ENCODE data around the gene AGFG1. TPM values are rescaled to one million over a fixed set of nuclear protein-coding genes. Genes with fewer than 3 reads are reported as not detected.

Gene AGFG1
- polyA plus RNA-seq, 4 donors: 45.3 to 116 (median 58.9) TPM

DNA sequence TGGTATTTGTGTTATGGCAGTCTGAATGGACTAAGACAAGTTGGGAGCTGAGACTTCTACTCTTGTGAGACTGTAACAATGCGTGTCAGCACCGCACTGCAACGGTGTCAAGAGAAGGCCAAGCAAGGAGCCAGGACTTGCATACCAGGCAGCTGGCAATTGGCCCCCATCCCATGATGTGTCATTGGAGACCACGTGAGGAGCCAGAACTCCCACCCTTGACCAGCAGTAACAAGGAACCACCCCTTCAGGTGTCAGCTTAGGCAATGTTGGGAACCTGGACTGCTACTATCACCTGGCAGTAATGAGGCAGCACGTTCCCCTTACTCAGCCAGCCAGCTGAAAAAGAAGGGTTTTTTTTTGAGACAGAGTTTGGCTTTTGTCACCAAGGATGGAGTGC lies 32.7 kb upstream of the AGFG1 start:
- 86 to 93% (median 87%) methylated on average over 5 of the region's 5 CpGs for WGBS, 3 donors
- no peaks in the 10 kb centered on the region for H3K36me3 ChIP-seq (ENCODE audit: control insufficient read depth in 3 of 3, insufficient read depth in 2 of 3, low read depth in 1 of 3, low read length in 3 of 3)
- FAIRE-seq (no peak), DNase-seq (no peak)
- no peaks in the 10 kb centered on the region for H3K4me1 ChIP-seq (ENCODE audit: control insufficient read depth in 3 of 3, insufficient read depth in 2 of 3, low read depth in 1 of 3, low read length in 2 of 3)
- H3K27ac ChIP-seq (ENCODE audit: low read depth in 1 of 3, low read length in 2 of 3): no peak overlapping the region
- no peak overlapping the region for H3K4me3 ChIP-seq (ENCODE audit: low read depth in 1 of 3, low read length in 3 of 3)
- no peaks in the 10 kb centered on the region for H3K9me3 ChIP-seq (ENCODE audit: control insufficient read depth in 2 of 2, insufficient read depth in 1 of 2, low read depth in 1 of 2, low read length in 1 of 2)
- H3K27me3 ChIP-seq (ENCODE audit: control insufficient read depth in 3 of 3, insufficient read depth in 3 of 3, low read length in 3 of 3): no peaks in the 10 kb centered on the region

DNA sequence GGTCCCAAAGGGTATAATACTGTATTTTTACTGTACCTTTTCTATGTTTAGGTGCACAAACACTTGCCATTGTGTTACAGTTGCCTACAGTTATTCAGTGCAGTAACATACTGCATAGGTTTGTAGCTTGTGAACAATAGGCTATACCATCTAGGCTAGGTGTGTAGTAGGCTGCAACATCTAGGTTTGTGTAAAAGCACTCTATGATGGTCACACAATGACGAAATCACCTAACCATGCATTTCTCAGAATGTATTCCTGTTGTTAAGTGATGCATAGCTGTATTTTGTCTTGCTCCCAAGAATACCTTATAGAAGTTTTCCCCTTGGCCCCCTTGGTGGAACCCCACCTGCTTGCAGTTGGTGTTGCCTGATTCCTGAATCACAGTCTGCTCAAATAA lies 29.3 kb upstream of the AGFG1 start:
- no peaks in the 10 kb centered on the region for H3K27me3 ChIP-seq (ENCODE audit: control insufficient read depth in 3 of 3, insufficient read depth in 3 of 3, low read length in 3 of 3)
- no peaks in the 10 kb centered on the region for H3K9me3 ChIP-seq (ENCODE audit: control insufficient read depth in 2 of 2, insufficient read depth in 1 of 2, low read depth in 1 of 2, low read length in 1 of 2)
- DNase-seq (no peak), FAIRE-seq (no peak)
- no peak overlapping the region for H3K4me3 ChIP-seq (ENCODE audit: low read depth in 1 of 3, low read length in 3 of 3)
- H3K4me1 ChIP-seq (ENCODE audit: control insufficient read depth in 3 of 3, insufficient read depth in 2 of 3, low read depth in 1 of 3, low read length in 2 of 3): no peaks in the 10 kb centered on the region
- 83 to 91% (median 87%) methylated on average over 1 of the region's 1 CpG for WGBS, 3 donors
- H3K36me3 ChIP-seq (ENCODE audit: control insufficient read depth in 3 of 3, insufficient read depth in 2 of 3, low read depth in 1 of 3, low read length in 3 of 3): no peaks in the 10 kb centered on the region
- no peak overlapping the region for H3K27ac ChIP-seq (ENCODE audit: low read depth in 1 of 3, low read length in 2 of 3)

DNA sequence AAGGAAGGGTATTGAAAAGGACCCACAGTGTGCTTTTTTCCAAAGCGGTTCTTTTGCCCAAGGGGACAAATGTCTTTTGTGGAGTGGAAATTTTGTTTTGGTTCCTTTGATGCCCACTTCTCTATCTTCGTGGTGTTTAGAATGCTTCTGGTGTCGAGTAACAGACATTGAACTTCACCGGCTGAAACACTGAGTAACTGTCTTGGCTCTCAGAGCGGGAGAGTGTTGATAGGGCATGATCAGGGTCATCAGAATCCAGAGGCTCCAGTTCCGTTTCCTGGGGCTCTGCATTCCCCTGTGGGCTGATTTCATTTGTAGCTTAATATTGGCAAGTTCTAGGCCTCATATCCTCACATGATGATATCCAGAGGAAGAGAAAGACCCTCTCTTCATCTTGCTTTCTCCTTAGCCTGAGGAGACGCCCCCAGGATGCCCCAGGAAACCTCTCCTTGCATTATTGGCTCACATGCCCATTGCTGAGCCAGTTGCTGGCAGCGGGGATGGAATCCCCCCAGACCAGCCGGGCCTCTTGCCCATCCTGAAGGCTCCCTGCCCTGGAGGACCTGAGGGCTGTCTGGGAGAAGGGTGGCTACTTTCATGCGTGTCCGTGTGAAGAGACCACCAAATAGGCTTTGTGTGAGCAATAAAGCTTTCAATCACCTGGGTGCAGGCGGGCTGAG lies 27.9 kb upstream of the AGFG1 start:
- H3K4me3 ChIP-seq (ENCODE audit: low read depth in 1 of 3, low read length in 3 of 3): no peak overlapping the region
- no peaks in the 10 kb centered on the region for H3K9me3 ChIP-seq (ENCODE audit: control insufficient read depth in 2 of 2, insufficient read depth in 1 of 2, low read depth in 1 of 2, low read length in 1 of 2)
- no peaks in the 10 kb centered on the region for H3K27me3 ChIP-seq (ENCODE audit: control insufficient read depth in 3 of 3, insufficient read depth in 3 of 3, low read length in 3 of 3)
- H3K27ac ChIP-seq (ENCODE audit: low read depth in 1 of 3, low read length in 2 of 3): no peak overlapping the region
- DNase-seq (no peak), FAIRE-seq (no peak)
- peaks cover 0 to 4% (median 0%) of the 10 kb centered on the region in 3 donors for H3K4me1 ChIP-seq (ENCODE audit: control insufficient read depth in 3 of 3, insufficient read depth in 2 of 3, low read depth in 1 of 3, low read length in 2 of 3)
- 79 to 91% (median 87%) methylated on average over 12 of the region's 12 CpGs for WGBS, 3 donors
- H3K36me3 ChIP-seq (ENCODE audit: control insufficient read depth in 3 of 3, insufficient read depth in 2 of 3, low read depth in 1 of 3, low read length in 3 of 3): no peaks in the 10 kb centered on the region

DNA sequence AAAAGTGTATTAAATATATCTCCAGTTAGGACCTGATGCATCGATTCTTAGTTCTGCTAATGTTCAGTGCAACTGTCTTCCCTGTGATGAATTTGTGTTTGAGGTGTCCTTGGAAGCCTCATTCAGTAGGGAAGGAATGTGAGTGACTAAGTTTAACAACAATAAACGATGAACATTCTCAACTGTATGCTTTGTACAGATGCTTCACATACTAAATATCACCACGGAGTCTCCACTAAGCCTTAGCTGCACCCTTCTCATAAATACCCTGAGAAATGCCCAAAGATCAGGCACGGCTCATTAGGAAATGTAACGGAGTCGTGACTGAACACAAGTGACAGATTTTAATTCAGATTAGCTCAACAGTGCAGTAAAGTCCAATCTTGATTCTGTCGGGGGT lies 24.4 kb upstream of the AGFG1 start:
- no peak overlapping the region for H3K27ac ChIP-seq (ENCODE audit: low read depth in 1 of 3, low read length in 2 of 3)
- no peaks in the 10 kb centered on the region for H3K27me3 ChIP-seq (ENCODE audit: control insufficient read depth in 3 of 3, insufficient read depth in 3 of 3, low read length in 3 of 3)
- FAIRE-seq: no peak
- H3K4me3 ChIP-seq (ENCODE audit: low read depth in 1 of 3, low read length in 3 of 3): no peak overlapping the region
- H3K36me3 ChIP-seq (ENCODE audit: control insufficient read depth in 3 of 3, insufficient read depth in 2 of 3, low read depth in 1 of 3, low read length in 3 of 3): no peaks in the 10 kb centered on the region
- H3K4me1 ChIP-seq (ENCODE audit: control insufficient read depth in 3 of 3, insufficient read depth in 2 of 3, low read depth in 1 of 3, low read length in 2 of 3): peaks cover 0 to 30% (median 2%) of the 10 kb centered on the region in 3 donors
- no peak for DNase-seq
- WGBS, 3 donors: 62 to 80% (median 69%) methylated on average over 7 of the region's 7 CpGs
- no peaks in the 10 kb centered on the region for H3K9me3 ChIP-seq (ENCODE audit: control insufficient read depth in 2 of 2, insufficient read depth in 1 of 2, low read depth in 1 of 2, low read length in 1 of 2)

DNA sequence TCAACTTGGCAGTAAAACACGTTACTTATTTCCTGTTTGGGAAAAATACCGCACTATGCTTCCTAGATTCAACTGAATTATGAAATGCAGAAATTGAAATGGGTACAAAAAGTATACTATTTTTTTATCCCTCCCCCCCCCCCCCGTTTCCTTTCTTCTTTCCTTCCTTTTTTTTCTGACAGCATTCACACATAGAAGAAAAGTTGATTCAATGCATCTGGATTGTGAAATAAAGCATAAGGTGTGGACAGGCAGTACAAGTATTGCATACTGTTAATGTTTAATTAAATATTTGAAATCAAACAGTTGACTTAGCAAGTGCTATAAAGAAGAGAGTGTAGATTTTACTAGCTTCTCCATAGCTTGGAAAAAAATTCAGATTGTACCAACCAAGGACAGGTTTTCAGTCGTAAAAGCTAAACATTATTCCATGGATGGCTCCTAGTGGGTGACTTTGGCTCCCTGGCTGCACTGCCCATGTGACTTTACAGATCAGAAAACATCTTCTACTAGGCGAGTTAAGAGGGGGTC lies 21.6 kb upstream of the AGFG1 start:
- DNase-seq (peak; percentile 77 to 82), FAIRE-seq (no peak)
- 5 to 27% (median 18%) methylated on average over 5 of the region's 5 CpGs for WGBS, 3 donors
- Histone ChIP-seq H3K4me3 (ENCODE audit: low read depth in 1 of 3, low read length in 3 of 3) (no peak overlapping the region), H3K27ac (ENCODE audit: low read depth in 1 of 3, low read length in 2 of 3) (peak overlapping the region; percentile 35 to 90 (median 83)), H3K9me3 (ENCODE audit: control insufficient read depth in 2 of 2, insufficient read depth in 1 of 2, low read depth in 1 of 2, low read length in 1 of 2) (no peaks in the 10 kb centered on the region), H3K36me3 (ENCODE audit: control insufficient read depth in 3 of 3, insufficient read depth in 2 of 3, low read depth in 1 of 3, low read length in 3 of 3) (no peaks in the 10 kb centered on the region), H3K27me3 (ENCODE audit: control insufficient read depth in 3 of 3, insufficient read depth in 3 of 3, low read length in 3 of 3) (peaks cover 0 to 2% (median 0%) of the 10 kb centered on the region in 3 donors), H3K4me1 (ENCODE audit: control insufficient read depth in 3 of 3, insufficient read depth in 2 of 3, low read depth in 1 of 3, low read length in 2 of 3) (peaks cover 0 to 39% (median 2%) of the 10 kb centered on the region in 3 donors)

DNA sequence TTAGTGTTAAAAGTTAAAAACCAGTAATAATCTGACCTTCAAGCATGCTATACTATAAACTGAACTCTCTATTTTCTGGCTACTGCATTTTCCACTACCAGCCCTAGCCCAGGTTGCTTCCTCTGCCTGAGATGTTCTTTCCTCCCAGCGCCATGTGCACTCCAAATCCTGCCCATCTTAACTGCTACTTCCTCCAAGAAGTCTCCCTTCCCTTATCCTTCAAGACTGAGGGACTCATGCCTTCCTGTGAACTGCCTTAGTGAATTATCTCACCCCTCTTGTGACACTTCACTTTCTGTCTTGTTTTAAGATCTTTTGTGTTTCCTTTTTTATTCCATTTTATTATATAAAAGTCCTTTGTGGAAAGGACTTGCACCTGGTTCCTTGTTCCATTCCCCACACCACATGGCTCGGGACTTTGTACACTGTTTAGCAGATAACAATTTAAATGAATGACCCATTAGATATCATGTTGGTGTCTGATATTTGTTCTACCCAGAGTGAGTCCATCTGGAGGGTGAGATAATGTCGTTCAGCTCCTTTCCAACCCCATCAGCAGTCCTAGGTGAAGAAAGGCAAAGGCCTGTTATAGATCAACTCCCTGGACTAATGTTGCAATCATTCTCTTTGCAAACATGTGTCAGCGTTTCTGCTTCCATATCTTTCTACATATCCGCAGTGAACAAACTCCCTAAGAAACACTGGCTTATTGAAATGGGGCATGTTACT lies 20.9 kb upstream of the AGFG1 start:
- H3K9me3 ChIP-seq (ENCODE audit: control insufficient read depth in 2 of 2, insufficient read depth in 1 of 2, low read depth in 1 of 2, low read length in 1 of 2): no peaks in the 10 kb centered on the region
- H3K4me3 ChIP-seq (ENCODE audit: low read depth in 1 of 3, low read length in 3 of 3): no peak overlapping the region
- FAIRE-seq (no peak), DNase-seq (peak; percentile 90 to 97)
- peaks cover 0 to 2% (median 0%) of the 10 kb centered on the region in 3 donors for H3K27me3 ChIP-seq (ENCODE audit: control insufficient read depth in 3 of 3, insufficient read depth in 3 of 3, low read length in 3 of 3)
- H3K4me1 ChIP-seq (ENCODE audit: control insufficient read depth in 3 of 3, insufficient read depth in 2 of 3, low read depth in 1 of 3, low read length in 2 of 3): peaks cover 0 to 39% (median 2%) of the 10 kb centered on the region in 3 donors
- no peaks in the 10 kb centered on the region for H3K36me3 ChIP-seq (ENCODE audit: control insufficient read depth in 3 of 3, insufficient read depth in 2 of 3, low read depth in 1 of 3, low read length in 3 of 3)
- 14 to 41% (median 30%) methylated on average over 5 of the region's 5 CpGs for WGBS, 3 donors
- peak overlapping the region; percentile 35 to 90 (median 73) for H3K27ac ChIP-seq (ENCODE audit: low read depth in 1 of 3, low read length in 2 of 3)

DNA sequence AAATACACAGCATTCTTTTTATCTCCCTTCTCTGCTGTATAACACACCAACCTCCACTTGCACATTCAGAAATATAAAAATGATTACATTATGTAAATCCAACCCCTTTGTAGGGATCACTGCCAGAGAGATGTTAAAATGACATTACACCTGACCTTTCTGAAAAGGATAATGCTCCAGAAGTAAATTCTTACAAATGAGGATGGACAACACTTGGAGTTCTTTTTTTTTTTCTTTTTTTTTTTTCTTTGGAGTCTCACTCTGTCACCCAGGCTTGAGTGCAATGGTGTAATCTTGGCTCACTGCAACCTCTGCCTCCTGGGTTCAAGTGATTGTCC lies 20.3 kb upstream of the AGFG1 start:
- H3K27me3 ChIP-seq (ENCODE audit: control insufficient read depth in 3 of 3, insufficient read depth in 3 of 3, low read length in 3 of 3): peaks cover 0 to 2% (median 0%) of the 10 kb centered on the region in 3 donors
- H3K9me3 ChIP-seq (ENCODE audit: control insufficient read depth in 2 of 2, insufficient read depth in 1 of 2, low read depth in 1 of 2, low read length in 1 of 2): no peaks in the 10 kb centered on the region
- peaks cover 0 to 39% (median 2%) of the 10 kb centered on the region in 3 donors for H3K4me1 ChIP-seq (ENCODE audit: control insufficient read depth in 3 of 3, insufficient read depth in 2 of 3, low read depth in 1 of 3, low read length in 2 of 3)
- DNase-seq (no peak), FAIRE-seq (no peak)
- peak overlapping the region in 1 of 3 donors; percentile 90 for H3K27ac ChIP-seq (ENCODE audit: low read depth in 1 of 3, low read length in 2 of 3)
- no peaks in the 10 kb centered on the region for H3K36me3 ChIP-seq (ENCODE audit: control insufficient read depth in 3 of 3, insufficient read depth in 2 of 3, low read depth in 1 of 3, low read length in 3 of 3)
- no peak overlapping the region for H3K4me3 ChIP-seq (ENCODE audit: low read depth in 1 of 3, low read length in 3 of 3)

DNA sequence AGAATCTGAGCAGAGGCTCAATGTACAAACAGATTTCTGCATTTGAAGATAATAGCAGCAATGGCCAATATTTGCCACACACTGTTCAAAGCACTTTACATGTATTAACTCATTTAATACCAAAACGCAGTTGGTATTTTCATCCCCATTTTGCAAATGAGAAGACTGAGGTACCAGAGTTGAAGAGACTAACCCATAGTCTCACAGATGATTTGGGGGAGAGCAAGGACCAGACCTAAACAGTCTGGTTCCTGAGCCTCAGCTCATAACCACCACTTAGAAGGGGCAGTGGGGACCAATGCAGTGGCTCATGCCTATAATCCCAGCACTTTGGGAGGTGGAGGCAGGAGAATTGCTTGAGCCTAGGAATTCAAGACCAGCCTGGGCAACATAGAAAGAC lies 18.1 kb upstream of the AGFG1 start:
- no peak for FAIRE-seq

More for the DNA sequence above, 18.1 kb upstream of the AGFG1 start:
- Histone ChIP-seq H3K9me3 (ENCODE audit: control insufficient read depth in 2 of 2, insufficient read depth in 1 of 2, low read depth in 1 of 2, low read length in 1 of 2) (no peaks in the 10 kb centered on the region), H3K4me1 (ENCODE audit: control insufficient read depth in 3 of 3, insufficient read depth in 2 of 3, low read depth in 1 of 3, low read length in 2 of 3) (peaks cover 0 to 35% (median 2%) of the 10 kb centered on the region in 3 donors), H3K27ac (ENCODE audit: low read depth in 1 of 3, low read length in 2 of 3) (no peak overlapping the region), H3K27me3 (ENCODE audit: control insufficient read depth in 3 of 3, insufficient read depth in 3 of 3, low read length in 3 of 3) (peaks cover 0 to 2% (median 0%) of the 10 kb centered on the region in 3 donors), H3K36me3 (ENCODE audit: control insufficient read depth in 3 of 3, insufficient read depth in 2 of 3, low read depth in 1 of 3, low read length in 3 of 3) (no peaks in the 10 kb centered on the region), H3K4me3 (ENCODE audit: low read depth in 1 of 3, low read length in 3 of 3) (no peak overlapping the region)
- 96 to 100% (median 98%) methylated on average over 1 of the region's 1 CpG for WGBS, 3 donors
- DNase-seq: no peak

All from small intestine (tissue), 7 donors.